IPS DF 4.7 (cell line): ENCODE data around the gene NT5E.

Source experiments
- DNase-seq: peaks from one replicate; pipeline ENCODE4 v3.0.0-alpha.2; 2013; ENCODE audit warnings: low spot score; ENCODE audit errors: extremely low read depth

NT5E gene

DNA sequence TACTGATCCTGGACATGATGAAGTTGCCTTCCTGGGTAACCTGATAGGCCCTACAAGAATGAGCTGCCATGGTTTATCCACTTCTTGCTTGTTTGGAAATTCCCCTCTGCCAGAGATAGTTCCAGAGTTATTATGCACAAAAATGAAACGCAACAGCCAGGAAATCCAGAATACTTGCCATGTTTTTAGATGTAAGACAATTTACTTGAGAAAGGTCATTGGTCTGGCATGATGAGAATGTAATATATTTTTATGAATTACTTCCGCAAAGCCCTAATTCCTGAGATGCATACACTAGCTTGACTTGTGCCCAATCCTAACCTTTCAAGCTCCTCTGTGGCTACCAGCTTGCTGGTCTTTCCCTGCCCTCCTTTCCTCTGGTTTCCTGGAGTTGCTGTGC lies 27.9 kb upstream of the NT5E start:
- no peak for DNase-seq

- no peak for DNase-seq
Measured at GRCh38 chr6:85422996-85423395, 26.9 kb upstream of the NT5E start.

GRCh38 chr6:85424981-85425380 lies 24.9 kb upstream of the NT5E start:
- DNase-seq: no peak

DNA sequence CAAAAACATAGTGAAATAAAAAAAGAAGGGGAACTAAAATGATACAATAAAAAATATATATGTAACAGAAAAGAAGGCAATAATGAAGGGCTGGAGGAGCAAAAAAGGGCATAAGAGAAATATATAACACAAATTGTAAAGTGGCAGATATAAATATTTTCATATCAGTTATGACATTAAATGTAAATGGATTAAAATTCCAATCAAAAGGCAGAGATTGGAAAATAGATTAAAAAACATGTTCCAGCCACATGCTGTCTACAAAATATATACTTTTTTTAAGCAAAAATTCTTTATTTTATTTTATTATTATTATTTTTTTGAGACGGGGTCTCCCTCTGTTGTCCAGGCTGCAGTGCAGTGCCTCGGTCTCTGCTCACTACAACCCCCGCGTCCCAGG lies 23.9 kb upstream of the NT5E start:
- DNase-seq: no peak

DNA sequence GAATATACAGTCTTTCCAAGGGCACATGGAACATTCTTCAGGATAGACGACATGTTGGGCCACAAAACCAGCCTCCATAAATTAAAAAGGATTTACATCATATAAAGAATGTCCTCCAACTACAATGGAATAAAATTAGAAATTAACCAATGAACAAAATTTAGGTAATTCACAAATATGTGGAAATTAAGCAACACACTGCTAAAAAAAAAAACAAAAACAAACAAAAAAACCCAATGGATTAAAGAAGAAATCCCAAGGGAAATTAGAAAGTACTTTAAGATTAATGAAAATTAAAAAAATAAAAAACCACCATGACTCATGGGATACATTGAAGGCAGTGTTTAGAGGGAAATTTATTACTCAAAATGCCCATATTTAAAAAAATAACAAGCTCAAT lies 21.4 kb upstream of the NT5E start:
- no peak for DNase-seq

DNA sequence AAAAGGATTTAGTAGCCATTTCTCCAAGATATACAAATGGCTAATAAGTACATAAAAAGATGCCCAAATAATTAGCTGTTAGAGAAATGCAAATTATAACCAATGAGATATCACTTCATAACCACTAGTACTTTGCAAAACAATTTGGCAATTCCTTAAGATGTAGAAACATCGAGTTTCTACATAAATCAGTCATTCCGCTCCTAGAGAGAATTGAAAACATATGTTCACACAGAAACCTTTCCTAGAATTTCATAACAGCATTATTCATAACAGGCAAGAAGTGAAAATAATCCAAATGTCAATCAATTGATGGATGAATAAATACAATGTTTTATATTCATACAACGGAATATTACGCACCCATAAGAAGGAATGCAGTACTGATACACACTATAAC lies 20.5 kb upstream of the NT5E start:
- no peak for DNase-seq

- no peak for DNase-seq
Measured at GRCh38 chr6:85431271-85431670, 18.6 kb upstream of the NT5E start.

- DNase-seq: no peak
Measured at GRCh38 chr6:85432554-85432953, 17.3 kb upstream of the NT5E start.

DNA sequence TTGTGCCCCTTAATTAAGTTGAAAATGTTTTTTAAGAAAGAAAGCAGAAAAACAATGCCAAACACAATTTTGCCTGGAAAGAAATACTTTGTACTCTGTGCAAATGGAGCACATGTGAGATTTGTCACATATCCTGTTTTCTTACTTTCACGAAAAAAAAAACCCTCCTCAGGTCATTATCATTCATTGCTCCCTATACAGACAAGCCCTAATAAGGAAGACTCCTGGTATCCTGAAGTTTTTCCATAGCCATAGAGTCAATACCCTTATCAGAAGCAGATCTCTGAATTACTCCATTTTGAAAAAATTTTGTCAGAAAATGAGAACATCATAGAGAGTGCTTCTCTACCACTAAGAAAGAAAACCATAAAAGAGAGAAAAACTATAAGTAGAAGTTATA lies 14.0 kb upstream of the NT5E start:
- no peak for DNase-seq

- no peak for DNase-seq
Measured at GRCh38 chr6:85436411-85436810, 13.5 kb upstream of the NT5E start.

DNA sequence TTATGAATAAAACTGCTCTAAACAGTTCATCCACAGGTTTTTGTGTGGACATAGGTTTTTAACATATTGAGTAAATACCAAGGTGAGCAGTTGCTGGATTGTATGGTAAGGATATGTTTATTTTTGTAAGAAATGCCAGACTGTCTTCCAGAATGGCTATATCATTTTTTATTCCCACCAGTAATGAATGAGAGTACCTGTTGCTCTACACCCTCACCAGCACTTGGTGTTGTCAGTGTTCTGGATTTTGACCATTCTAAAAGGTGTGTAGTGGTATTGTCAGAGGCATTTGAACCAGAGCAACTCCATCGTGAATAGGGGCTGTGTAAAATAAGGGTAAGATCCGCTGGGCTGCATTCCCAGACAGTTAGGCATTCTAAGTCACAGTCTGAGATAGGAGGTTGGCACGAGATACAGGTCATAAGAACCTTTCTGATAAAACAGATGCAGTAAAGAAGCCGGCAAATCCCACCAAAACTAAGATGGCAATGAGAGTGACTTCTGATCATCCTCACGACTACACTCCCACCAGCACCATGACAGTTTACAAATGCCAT lies 12.9 kb upstream of the NT5E start:
- no peak for DNase-seq

- DNase-seq: no peak
Measured at GRCh38 chr6:85443349-85444117, 6.3 kb upstream of the NT5E start.

GRCh38 chr6:85449388-85449817 lies 480 bp upstream of the NT5E start:
- no peak for DNase-seq

- no peak for DNase-seq
Measured at GRCh38 chr6:85451565-85452306, 1.9 kb downstream of the NT5E start.

GRCh38 chr6:85452441-85452881 lies 2.6 kb downstream of the NT5E start:
- DNase-seq: no peak

- no peak for DNase-seq
Measured at GRCh38 chr6:85453052-85453451, 3.2 kb downstream of the NT5E start.

DNA sequence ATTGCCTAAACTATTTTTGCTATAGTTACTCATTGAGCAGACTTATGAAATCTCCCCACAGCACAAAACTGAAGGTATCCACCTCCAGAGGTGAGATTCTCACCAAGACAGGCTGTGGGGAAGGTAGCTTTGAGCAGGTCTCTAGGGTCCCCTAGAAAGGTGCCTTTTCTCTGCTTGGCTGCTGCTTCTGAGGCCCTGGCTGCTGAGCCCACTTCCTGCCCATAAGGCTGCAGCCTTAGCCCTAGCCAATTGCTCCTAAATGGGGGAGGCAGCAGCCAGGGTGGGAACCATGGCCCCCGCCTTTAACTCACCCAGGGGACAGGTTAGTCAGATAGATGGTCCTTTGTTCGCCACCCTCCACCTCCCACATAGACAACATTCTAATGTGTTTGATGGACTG lies 3.6 kb downstream of the NT5E start:
- DNase-seq: no peak

GRCh38 chr6:85455471-85456026 lies 5.7 kb downstream of the NT5E start:
- DNase-seq: no peak

DNA sequence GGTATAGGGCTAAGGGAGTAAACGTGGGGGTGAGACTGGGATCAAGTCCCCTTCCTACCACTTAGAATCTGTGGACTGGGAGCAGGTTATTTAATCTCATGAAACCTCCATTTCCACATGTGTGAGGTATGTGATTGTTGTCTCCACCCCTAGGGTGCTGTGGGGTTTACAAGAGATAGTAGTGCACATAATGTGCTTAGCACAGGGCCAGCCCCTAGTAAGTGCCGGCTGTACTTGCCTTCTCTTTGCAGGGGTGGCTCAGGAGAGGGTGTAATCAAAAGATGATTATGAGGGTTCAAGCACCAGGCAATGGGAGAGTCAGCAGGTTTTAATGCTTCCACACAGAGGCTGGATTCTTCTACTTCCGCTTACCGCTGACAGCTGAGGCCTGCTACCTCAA lies 6.9 kb downstream of the NT5E start:
- DNase-seq: no peak

DNA sequence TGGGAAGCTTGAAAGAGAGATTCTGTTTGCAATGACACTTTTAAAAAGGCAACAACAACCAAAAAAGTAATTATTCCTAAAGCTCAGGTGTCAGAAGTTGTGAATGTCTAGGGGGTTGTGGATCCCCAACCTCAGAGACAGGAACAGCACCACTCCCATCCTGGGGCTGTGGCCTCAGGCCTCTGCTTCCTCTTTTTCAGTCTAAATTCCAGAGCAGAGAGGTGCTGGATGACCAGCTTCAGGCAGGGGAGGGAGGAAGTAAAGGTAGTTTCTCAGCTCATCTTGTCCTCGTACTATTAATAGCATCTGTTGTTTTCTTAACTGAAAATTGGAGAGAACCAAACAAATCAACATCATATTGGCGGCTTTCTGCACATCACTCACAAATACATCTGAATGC lies 8.3 kb downstream of the NT5E start:
- DNase-seq: no peak

DNA sequence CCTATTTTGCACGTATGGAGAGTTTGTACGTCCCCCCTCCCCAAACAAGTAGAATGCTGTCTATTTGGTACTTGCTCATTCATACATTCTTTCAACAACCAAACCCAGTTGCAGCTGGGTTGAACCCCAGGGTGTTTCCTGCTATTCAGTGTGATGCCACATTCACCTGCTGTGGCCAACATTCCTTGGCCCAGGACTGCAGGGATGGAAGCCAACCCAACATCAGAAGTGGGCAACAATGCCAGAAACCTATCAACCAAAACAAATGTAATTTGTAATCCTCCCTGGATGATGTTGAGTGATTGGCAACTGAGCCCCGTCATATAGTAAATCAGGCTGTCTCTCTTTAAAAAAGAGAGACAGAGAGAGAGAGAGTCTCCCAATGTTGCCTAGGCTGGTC lies 8.9 kb downstream of the NT5E start:
- no peak for DNase-seq

- no peak for DNase-seq
Measured at GRCh38 chr6:85459224-85459901, 9.5 kb downstream of the NT5E start.
